ENCODE data around the gene TARS3.
"Not testable (repeated sequence)": the region's sequence is repeated elsewhere in the genome, so short reads cannot be mapped to it uniquely, and the experiment has no call there.

Gene TARS3

DNA sequence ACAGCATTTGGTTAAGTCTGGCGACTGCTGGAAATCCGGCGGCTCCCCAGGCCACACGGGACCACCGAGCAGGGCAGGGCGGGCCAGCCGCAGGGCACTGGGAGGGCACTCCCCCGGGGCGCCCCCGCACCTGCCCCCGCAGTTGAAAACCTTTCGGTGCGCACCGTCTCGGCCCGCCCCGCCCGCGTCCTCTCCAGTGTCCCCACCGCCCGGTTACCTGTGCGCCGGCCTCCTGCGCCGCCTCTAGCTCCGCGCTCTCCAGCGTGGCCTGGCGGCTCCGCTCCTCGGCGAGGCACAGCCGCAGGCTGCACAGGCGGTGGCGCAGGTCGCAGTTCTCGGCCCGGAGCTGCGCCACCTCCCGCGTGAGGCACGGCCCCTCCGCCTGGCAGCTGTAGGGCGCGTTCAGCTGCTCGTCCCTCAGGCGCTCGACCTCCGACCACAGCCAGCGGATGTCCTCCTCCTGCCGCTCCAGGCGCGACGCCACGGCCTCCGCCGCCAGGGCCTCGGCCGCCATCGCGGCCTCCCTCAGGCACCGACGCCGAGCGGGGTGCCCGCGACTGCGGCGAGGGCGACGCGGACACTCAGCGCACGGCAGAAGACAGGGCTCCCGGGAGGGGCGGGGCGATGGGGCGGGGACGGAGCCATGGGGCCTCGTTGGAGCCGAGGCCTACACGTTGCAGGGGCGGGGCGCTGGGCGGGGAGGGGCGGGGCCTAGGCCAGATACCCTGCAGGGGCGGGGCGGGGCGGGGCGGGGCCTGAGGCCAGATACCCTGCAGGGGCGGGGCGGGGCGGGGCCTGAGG lies at the start of gene TARS3:
Gene TARS3 (minus strand): TSS at position 600 of the 801 bp plus-strand sequence. CDS start 86 bp downstream, at position 514.
- DNase-seq: peak; percentile 90

DNA sequence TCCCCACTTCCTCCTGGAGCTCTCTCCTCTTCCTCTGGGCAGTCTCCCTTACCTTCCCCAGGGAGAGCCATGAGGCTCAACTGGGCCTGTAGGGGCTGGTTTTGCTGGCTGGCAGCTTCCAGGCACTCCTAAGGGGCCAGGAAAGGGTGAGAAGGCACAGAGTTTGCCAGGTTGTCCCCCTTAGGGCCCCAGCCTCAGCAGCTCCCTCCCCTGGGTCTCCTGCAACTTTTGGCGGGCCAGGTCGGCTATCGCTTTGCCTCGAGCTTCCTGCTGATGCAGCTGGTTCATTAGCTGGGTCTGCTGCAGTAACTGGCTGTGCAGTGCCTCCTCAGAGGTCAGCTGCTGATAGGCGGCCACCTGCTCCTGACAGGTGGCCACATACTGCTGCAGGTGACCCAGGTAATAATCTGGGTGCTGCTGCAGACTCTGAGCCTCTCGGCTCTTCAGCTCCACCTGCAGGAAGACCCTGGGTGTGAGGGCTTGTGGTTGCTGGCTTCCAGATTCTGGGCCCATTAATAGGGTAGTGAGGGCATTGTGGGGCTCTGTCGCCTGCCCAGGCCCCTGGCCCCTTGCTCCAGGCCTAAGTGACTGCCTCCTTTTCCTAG lies 49.3 kb upstream of the TARS3 start:
- DNase-seq: no peak

GRCh38 chr15:101772921-101773320 lies 48.6 kb upstream of the TARS3 start:
- no peak for DNase-seq

DNA sequence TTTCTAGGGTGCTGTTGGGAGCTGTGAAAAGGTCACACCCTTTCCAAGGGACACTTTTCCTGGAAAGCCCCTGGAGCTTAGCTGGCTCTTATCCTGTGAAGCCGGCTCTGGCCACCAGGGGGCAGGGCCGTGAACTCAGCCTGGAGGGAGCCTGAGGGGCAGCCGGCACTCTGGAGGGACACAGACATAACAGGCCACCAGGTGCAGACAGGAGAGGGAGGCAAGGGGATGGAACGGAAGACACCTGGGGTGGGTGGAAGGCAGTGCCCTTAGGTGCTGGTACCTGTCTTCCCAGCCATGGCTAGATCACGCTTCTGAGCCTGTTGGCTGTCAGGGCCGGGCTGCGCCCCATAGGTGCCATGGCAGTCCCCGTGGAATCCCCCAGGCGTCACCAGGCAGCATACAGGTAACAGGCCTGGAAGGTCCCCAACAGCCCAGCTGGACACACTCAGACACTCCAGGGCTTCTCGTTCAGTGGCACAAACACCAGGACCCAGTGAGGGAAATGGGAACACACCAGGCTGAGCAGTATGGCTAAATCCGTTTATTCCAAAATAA lies 42.9 kb upstream of the TARS3 start:
- DNase-seq: not testable (repeated sequence)

- DNase-seq: no peak
Measured at GRCh38 chr15:101765772-101766456, 41.6 kb upstream of the TARS3 start.

- not testable (repeated sequence) for DNase-seq
Measured at GRCh38 chr15:101765340-101765671, 41.0 kb upstream of the TARS3 start.

GRCh38 chr15:101764669-101765339 lies 40.5 kb upstream of the TARS3 start:
- DNase-seq: not testable (repeated sequence)

GRCh38 chr15:101746716-101747082 lies 22.4 kb upstream of the TARS3 start:
- not testable (repeated sequence) for DNase-seq

DNA sequence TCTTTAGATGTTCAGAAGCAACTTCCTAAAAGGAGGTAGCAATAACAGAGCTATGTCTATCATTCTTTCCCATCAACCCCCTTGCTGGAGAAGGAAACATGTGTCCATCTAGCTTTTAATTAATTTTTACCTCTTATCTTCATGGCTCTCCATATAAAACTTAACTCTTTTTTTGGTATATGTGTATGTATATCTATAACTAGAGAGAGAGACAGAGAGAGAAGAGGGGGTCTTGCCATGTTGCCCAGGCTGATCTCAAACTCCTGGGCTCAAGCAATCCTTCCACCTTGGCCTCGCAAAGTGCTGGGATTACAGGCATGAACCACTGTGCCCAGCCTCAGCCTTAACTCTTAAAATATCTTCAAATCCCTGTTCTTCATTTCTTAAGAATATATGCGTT lies 10.6 kb upstream of the TARS3 start:
- DNase-seq: not testable (repeated sequence)

GRCh38 chr15:101733545-101733944 lies 9.3 kb upstream of the TARS3 start:
- DNase-seq: no peak

- no peak for DNase-seq
Measured at GRCh38 chr15:101732772-101733171, 8.5 kb upstream of the TARS3 start.

GRCh38 chr15:101731746-101732145 lies 7.5 kb upstream of the TARS3 start:
- DNase-seq: no peak

DNA sequence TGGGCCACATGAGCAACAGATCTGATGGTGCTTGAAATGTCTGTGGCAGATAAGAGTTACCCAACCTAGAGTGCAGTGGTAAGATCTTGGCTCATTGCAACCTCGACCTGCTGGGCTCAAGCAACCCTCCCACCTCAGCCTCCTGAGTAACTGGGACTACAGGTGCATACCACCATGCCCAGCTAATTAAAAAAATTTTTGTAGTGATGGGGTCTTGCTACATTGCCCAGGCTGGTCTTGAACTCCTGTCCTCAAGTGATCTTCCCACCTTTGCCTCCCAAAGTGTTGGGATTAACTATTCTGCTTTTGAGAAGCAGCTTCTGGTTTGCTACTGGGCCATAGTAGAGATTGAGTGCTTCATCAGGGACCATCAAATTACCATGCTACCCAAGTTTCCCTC lies 2.9 kb upstream of the TARS3 start:
- DNase-seq: no peak

GRCh38 chr15:101725073-101725472 lies 800 bp upstream of the TARS3 start:
- no peak for DNase-seq

DNA sequence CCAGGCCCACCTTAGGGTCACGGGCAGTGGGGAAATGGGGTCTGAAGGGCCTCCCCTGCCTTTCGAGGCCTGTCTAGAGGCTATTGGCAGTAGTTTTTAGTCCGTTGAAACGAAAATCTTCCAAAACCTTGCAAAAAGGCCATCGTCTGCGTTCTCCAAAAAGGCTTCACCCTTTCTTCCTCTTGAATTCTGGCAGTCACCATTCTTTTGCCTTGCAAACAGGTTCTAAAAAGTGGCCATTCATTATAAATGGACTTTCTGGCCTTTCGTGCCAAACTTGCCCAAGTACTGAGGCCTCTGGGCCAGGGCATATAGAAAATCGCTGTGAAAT lies 367 bp upstream of the TARS3 start:
- DNase-seq: no peak

DNA sequence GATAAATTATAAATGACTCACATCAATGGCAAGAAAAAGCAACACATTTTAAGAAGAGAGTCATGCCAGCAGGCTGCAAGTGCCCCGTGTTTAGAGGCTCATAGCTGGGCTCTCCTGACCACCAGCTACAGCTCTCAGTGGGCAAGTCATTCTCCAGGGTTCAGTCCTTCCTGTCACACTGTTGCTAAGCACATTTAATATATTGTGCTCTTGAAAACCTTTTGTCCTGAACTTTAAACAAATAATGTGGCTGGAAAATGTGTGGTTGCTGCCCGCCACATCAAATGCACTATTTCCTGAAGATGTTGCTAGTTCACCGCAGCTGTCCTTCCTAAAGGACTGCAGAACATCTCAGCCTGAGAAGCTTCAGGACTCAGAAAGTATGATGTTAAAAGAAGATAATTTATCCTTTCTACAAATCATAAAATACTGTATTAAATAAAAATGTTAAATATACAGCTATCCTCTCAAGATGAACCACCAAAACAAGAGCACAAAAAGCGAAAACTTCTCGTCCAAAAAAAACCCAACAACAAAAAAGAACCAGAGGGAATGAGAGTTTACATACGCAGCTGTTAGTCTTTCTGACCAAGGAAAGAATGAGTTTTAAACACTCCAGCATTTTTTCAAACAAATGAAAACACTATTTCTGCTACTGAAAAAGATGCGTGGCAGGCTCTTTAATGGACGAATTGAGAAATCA lies 951 bp downstream of the TARS3 start:
- DNase-seq: peak; percentile 24

DNA sequence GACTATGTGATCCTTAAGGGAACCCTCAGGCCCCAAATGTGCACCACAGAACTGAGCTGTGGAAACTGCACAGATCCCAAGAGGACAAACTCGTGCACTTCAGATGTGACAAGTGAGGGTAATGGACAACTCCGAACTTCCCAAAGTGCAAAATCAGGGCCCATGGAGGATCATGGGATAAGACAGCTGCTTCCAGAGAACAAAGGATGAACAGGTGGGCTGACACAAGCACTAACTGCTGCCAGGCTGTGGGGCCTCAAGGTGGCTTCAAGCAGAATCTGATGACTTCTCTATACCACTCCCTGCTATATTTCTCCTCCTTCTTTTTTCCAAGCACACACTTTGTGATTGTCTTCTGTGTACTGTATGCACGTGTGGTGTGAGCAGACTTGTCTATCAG lies 5.4 kb downstream of the TARS3 start:
- DNase-seq: no peak

DNA sequence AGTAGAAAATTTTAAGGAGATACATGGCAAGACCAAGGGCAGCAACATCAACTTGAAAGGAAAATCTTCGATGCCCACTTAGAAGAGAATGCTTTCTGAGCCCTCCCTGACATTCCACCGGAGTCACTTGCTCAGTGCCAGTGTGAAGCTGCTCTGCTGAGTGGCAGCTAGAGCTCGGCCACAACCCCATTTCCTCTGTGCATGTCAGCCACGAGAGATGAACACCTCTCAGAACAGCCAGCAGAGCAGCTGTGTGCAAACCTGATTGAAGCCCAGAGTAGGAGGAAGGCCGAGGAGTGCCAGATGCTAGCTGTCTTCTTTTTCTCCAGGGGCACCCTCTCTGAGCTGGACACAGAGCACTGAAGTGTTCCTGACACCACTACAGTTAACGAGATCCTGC lies 12.2 kb downstream of the TARS3 start:
- no peak for DNase-seq

DNA sequence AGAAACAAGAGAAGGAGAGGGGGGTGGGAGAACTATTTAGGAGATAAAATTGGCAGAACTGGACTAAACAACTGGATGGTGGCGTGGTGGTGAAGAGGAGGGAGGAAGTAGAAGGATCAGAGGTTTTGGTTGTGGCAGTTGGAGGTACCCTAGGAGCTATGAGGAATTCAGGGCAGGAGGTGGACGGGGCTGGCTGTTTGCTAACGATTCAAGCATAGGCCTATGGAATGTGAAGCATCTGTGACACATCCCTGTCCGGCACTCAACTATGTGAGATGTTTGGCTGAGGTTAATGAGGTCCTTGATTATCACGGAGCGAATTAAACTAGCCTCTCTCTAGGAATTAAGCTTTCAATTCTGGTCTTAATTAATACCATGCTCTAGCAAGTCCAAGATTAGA lies 13.5 kb downstream of the TARS3 start:
- DNase-seq: peak; percentile 77

DNA sequence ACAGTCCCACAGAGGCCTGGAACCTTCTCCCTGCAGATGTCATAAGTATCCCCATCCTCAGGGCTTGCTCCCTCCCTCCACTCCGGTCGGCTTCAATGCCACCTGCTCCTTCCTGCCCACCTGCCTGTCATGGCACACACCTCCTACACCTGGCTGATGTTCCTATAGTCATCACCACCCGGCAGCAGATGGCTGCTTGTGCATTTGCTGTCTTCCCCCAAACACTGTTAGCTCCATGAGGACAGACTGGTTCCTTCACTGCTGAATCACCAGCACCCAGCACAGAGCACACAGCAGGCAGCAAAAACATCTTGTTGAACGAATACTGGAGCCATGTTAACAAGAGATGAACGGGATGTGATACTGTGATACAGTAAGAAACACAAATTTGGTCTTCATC lies 14.8 kb downstream of the TARS3 start:
- no peak for DNase-seq

DNA sequence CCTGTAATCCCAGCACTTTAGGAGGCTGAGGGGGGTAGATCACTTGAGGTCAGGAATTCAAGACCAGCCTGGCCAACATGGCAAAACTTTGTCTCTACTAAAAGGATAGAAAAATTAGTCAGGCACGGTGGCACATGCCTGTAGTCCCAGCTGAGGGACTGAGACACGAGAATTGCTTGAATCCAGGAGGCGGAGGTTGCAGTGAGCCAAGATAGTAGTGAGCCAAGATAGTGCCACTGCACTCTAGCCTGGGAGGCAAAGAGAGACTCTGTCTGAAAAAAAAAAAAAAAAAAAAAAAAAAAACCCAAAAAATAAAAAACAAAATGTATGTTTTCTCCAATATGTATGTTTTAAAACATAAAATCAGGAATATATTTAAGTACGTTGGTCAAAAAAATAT lies 16.3 kb downstream of the TARS3 start:
- no peak for DNase-seq

GRCh38 chr15:101702077-101702476 lies 22.2 kb downstream of the TARS3 start:
- DNase-seq: peak; percentile 4

- DNase-seq: no peak
Measured at GRCh38 chr15:101698314-101698713, 26.0 kb downstream of the TARS3 start.

All from fibroblast of skin of right biceps (primary cell).